SK-N-SH (cell line): ENCODE results near the gene CDC45. TPM values are rescaled to one million over a fixed set of nuclear protein-coding genes. Genes with fewer than 3 reads are reported as not detected.

Experiments
- CTCF ChIA-PET: fragments of 300-600, 350-600 bp; formaldehyde crosslinking; extraction: SDS; loops from one replicate; lab custom pipeline; 2021; lab: Yijun Ruan, JAX
- POLR2A ChIA-PET: fragments of 350-600 bp; sonication (Branson Sonifier 250); formaldehyde crosslinking; extraction: SDS; loops from one replicate; lab custom pipeline; 2020; ENCODE audit warnings: antibody characterized with exemption, inconsistent platforms; lab: Yijun Ruan, JAX
- DNase-seq: peaks from one replicate; pipeline ENCODE4 v3.0.0; 2012
- H2AFZ ChIP-seq: fragments of 200-600 bp; sonication (generic); 2 replicates; pipeline ENCODE4 v1.8.1; 2016; ENCODE audit warnings: antibody characterized with exemption, mild to moderate bottlenecking, low read depth
- H3F3A ChIP-seq: fragments of 200-600 bp; sonication (generic); replicated peaks from 2 replicates; pipeline ENCODE3; 2016; ENCODE audit warnings: antibody characterized with exemption, mild to moderate bottlenecking; ENCODE audit not compliant: insufficient read depth
- H3K27ac ChIP-seq, 2 experiments: fragments of 200-500 bp in 1 of 2; fragments of 200-600 bp in 1 of 2; sonication (Bioruptor generic) in 1 of 2; sonication (generic), shearing (Covaris generic) in 1 of 2; 2 replicates each; pipeline versions ENCODE4 v1.5.1 to v1.6.1; 2014 to 2016; ENCODE audit warnings: low read depth in 2 of 2, inconsistent platforms in 1 of 2, low read length in 1 of 2, mild to moderate bottlenecking in 1 of 2, mixed read lengths in 1 of 2
- H3K27me3 ChIP-seq: fragments of 200-600 bp; sonication (generic), shearing (Covaris generic); 2 replicates; pipeline ENCODE4 v1.6.1; 2016; ENCODE audit warnings: mixed run types; ENCODE audit not compliant: insufficient read depth
- H3K36me3 ChIP-seq, 2 experiments: fragments of 200-500 bp in 1 of 2; fragments of 200-600 bp in 1 of 2; sonication (Bioruptor generic) in 1 of 2; sonication (generic) in 1 of 2; replicated peaks in 1 of 2; 2 replicates each; pipeline versions ENCODE3 to v1.5.1; 2014 to 2016; ENCODE audit warnings: low read length in 1 of 2, mild to moderate bottlenecking in 1 of 2; ENCODE audit not compliant: insufficient read depth in 2 of 2, control insufficient read depth in 1 of 2
- H3K4me1 ChIP-seq, 2 experiments: fragments of 200-500 bp in 1 of 2; fragments of 200-600 bp in 1 of 2; sonication (Bioruptor generic) in 1 of 2; sonication (generic), shearing (Covaris generic) in 1 of 2; 2 replicates each; pipeline versions ENCODE4 v1.5.1 to v1.6.1; 2014 to 2016; ENCODE audit warnings: low read depth in 1 of 2, low read length in 1 of 2, mixed run types in 1 of 2; ENCODE audit not compliant: insufficient read depth in 2 of 2, control insufficient read depth in 1 of 2
- H3K4me2 ChIP-seq: fragments of 200-600 bp; sonication (generic), shearing (Covaris generic); 2 replicates; pipeline ENCODE4 v1.6.1; 2017; ENCODE audit warnings: mixed run types
- H3K4me3 ChIP-seq, 2 experiments: fragments of 200-500 bp in 1 of 2; fragments of 200-600 bp in 1 of 2; sonication (Bioruptor generic) in 1 of 2; sonication (generic), shearing (Covaris generic) in 1 of 2; 2 replicates each; pipeline versions ENCODE4 v1.5.1 to v1.8.1; 2014 to 2016; ENCODE audit warnings: low read depth in 2 of 2, inconsistent platforms in 1 of 2, low read length in 1 of 2, mild to moderate bottlenecking in 1 of 2, mixed read lengths in 1 of 2, moderate library complexity in 1 of 2
- H3K79me2 ChIP-seq: fragments of 200-600 bp; sonication (generic); 2 replicates; pipeline ENCODE4 v1.8.1; 2017; ENCODE audit warnings: mild to moderate bottlenecking; ENCODE audit not compliant: insufficient read depth
- H3K9ac ChIP-seq: fragments of 200-600 bp; sonication (generic); 2 replicates; pipeline ENCODE4 v1.6.1; 2017; ENCODE audit warnings: mixed run types
- H3K9me2 ChIP-seq: fragments of 200-600 bp; sonication (generic); 2 replicates; pipeline ENCODE4 v1.6.1; 2017; ENCODE audit warnings: mixed run types
- H3K9me3 ChIP-seq: fragments of 200-600 bp; sonication (generic); 2 replicates; pipeline ENCODE4 v1.6.1; 2017; ENCODE audit warnings: mixed run types, mild to moderate bottlenecking, moderate library complexity
- H4K20me1 ChIP-seq: fragments of 200-600 bp; sonication (generic); 2 replicates; pipeline ENCODE4 v1.6.1; 2017; ENCODE audit warnings: mild to moderate bottlenecking, mixed run types; ENCODE audit not compliant: insufficient read depth
- CTCF ChIP-seq: fragments of 200-600 bp; sonication (generic); IDR thresholded peaks from 2 replicates; pipeline ENCODE4 v1.6.1; 2017; ENCODE audit warnings: antibody characterized with exemption, mild to moderate bottlenecking, moderate library complexity
- EP300 ChIP-seq, 2 experiments: IDR thresholded peaks; 2 replicates each; pipeline versions ENCODE4 v1.4.0 to v1.6.1; 2012; ENCODE audit warnings: borderline replicate concordance in 1 of 2, low read depth in 1 of 2, low read length in 1 of 2
- EZH2phosphoT487 ChIP-seq: fragments of 200-600 bp; sonication (generic); IDR thresholded peaks from 2 replicates; pipeline ENCODE4 v1.6.1; 2017; ENCODE audit warnings: low read depth, mixed run types, mild to moderate bottlenecking, antibody characterized with exemption, moderate library complexity, borderline replicate concordance
- FOSL2 ChIP-seq: IDR thresholded peaks from 2 replicates; pipeline ENCODE4 v1.4.0; 2012; ENCODE audit warnings: low read depth, mild to moderate bottlenecking, moderate library complexity, borderline replicate concordance
- FOXJ3 ChIP-seq: sonication (generic); formaldehyde crosslinking; IDR thresholded peaks from 2 replicates; pipeline ENCODE4 v1.5.1; 2020; ENCODE audit warnings: mild to moderate bottlenecking, missing genetic modification reagents
- GATA2 ChIP-seq: sonication (generic); formaldehyde crosslinking; IDR thresholded peaks from 2 replicates; pipeline ENCODE4 v1.5.0; 2020; ENCODE audit warnings: mild to moderate bottlenecking, missing genetic modification reagents
- MXI1 ChIP-seq: IDR thresholded peaks from 2 replicates; pipeline ENCODE4 v1.6.1; 2012; ENCODE audit warnings: mild to moderate bottlenecking, low read depth, low read length, improper control_type of control experiment
- NFIC ChIP-seq: IDR thresholded peaks from 2 replicates; pipeline ENCODE4 v1.4.0; 2012; ENCODE audit warnings: borderline replicate concordance
- NRF1 ChIP-seq: IDR thresholded peaks from 2 replicates; pipeline ENCODE4 v1.6.1; 2012; ENCODE audit warnings: low read depth, mild to moderate bottlenecking, low read length
- PBX3 ChIP-seq: IDR thresholded peaks from 2 replicates; pipeline ENCODE4; 2012
- RAD21 ChIP-seq: IDR thresholded peaks from 2 replicates; pipeline ENCODE4 v1.6.1; 2012; ENCODE audit warnings: mild to moderate bottlenecking, low read length
- RCOR1 ChIP-seq: fragments of 150-350 bp; IDR thresholded peaks from 2 replicates; pipeline ENCODE4 v1.6.1; 2017; ENCODE audit warnings: antibody characterized with exemption, low read length
- RXRA ChIP-seq: IDR thresholded peaks from 2 replicates; pipeline ENCODE4 v1.4.0; 2012; ENCODE audit warnings: low read depth, mild to moderate bottlenecking, borderline replicate concordance
- SMC3 ChIP-seq: IDR thresholded peaks from 2 replicates; pipeline ENCODE4 v1.6.1; 2012; ENCODE audit warnings: low read depth, low read length, improper control_type of control experiment
- TAF1 ChIP-seq: IDR thresholded peaks from 2 replicates; pipeline ENCODE4 v1.6.1; 2012; ENCODE audit warnings: low read depth, mild to moderate bottlenecking, low read length, moderate library complexity, borderline replicate concordance
- TCF12 ChIP-seq: IDR thresholded peaks from 2 replicates; pipeline ENCODE4 v1.4.0; 2012
- USF1 ChIP-seq: IDR thresholded peaks from 2 replicates; pipeline ENCODE4 v1.4.0; 2012; ENCODE audit warnings: low read depth, borderline replicate concordance
- USF2 ChIP-seq: fragments of 150-350 bp; IDR thresholded peaks from 2 replicates; pipeline ENCODE4 v1.6.1; 2017; ENCODE audit warnings: antibody characterized with exemption, low read length, low read depth, borderline replicate concordance
- WGBS: methylation state at CpG from one replicate; pipeline ENCODE4 v1.1.6; 2017; ENCODE audit warnings: low lambda C conversion rate; 5-methylcytosine and 5-hydroxymethylcytosine counted together
- polyA plus RNA-seq, 3 experiments: library from polyadenylated mRNA; depleted of rRNA; stranded (reverse); fragments of >200 nt; gene quantifications; 2 replicates each; pipeline ENCODE4 v1.2.3, GENCODE V29; 2012

The CDC45 gene
- polyA plus RNA-seq, 1 of the 3 experiments (the other 2 are of a cell fraction): 23.6 TPM

GRCh38 chr22:19508024-19508776 is 28.5 kb downstream of the CDC45 start:
- no peaks in the 10 kb centered on the region for H3K79me2 ChIP-seq
- H4K20me1 ChIP-seq: no peaks in the 10 kb centered on the region
- no peak overlapping the region for H2AFZ ChIP-seq
- 87% methylated on average over 6 of the region's 10 CpGs for WGBS
- no peak overlapping the region for H3K27ac ChIP-seq
- H3K9me3 ChIP-seq: no peaks in the 10 kb centered on the region
- no peaks in the 10 kb centered on the region for H3K4me1 ChIP-seq
- peaks cover 0 to 4% of the 10 kb centered on the region in 2 experiments for H3K36me3 ChIP-seq
- TF ChIP-seq GATA2 (CRISPR knock-in tag) (no peak), USF1 (no peak), MXI1 (no peak), RCOR1 (no peak), RAD21 (no peak), NRF1 (no peak), PBX3 (no peak), EZH2phosphoT487 (no peak), SMC3 (no peak), EP300 (IDR thresholded peaks at IDR 0.05; ENCODE audit: borderline replicate concordance in 1 of 2, low read depth in 1 of 2, low read length in 1 of 2) (no peak), USF2 (no peak), FOSL2 (no peak), RXRA (no peak), TCF12 (no peak), CTCF (no peak), FOXJ3 (CRISPR knock-in tag) (no peak), TAF1 (no peak), NFIC (no peak)
- no peaks in the 10 kb centered on the region for H3F3A ChIP-seq
- no peaks in the 10 kb centered on the region for H3K27me3 ChIP-seq
- no peaks in the 10 kb centered on the region for H3K9me2 ChIP-seq
- no peak overlapping the region for H3K4me2 ChIP-seq
- DNase-seq: no peak
- H3K9ac ChIP-seq: no peak overlapping the region
- POLR2A ChIA-PET: interaction anchor here (1.5 kb wide), 1 partner anchor 9 kb away, joined by 4 read pairs; no protein-coding TSS in a partner anchor
- H3K4me3 ChIP-seq: no peak overlapping the region
- CTCF ChIA-PET: interaction anchor here (1.1 kb wide), 1 partner anchor 124 kb away, joined by 3 read pairs; no protein-coding TSS in a partner anchor
